Right lung (tissue), 10 donors: ENCODE measurements around the gene KIR3DL2. TPM values are rescaled to one million over a fixed set of nuclear protein-coding genes. Genes with fewer than 3 reads are reported as not detected.
"Not testable (repeated sequence)": the region's sequence is repeated elsewhere in the genome, so short reads cannot be mapped to it uniquely, and the experiment has no call there.

ENCODE experiments used
- DNase-seq, 2 donors: peaks; one replicate each; pipeline ENCODE4 v3.0.0-alpha.2; 2013
- long read RNA-seq, 8 donors: transcript quantifications; one replicate each; lab custom pipeline, GENCODE V29; 2026
- polyA plus RNA-seq, 5 donors: library from polyadenylated mRNA; unstranded; fragments of 120-200 nt; gene quantifications; one replicate each; pipeline versions ENCODE4 v1.2.1 to v1.2.3, GENCODE V29; 2013; ENCODE audit warnings: inconsistent platforms in 1 of 5, low replicate concordance in 1 of 5; ENCODE audit not compliant: insufficient read length in 5 of 5, insufficient read depth in 1 of 5

Gene KIR3DL2
- polyA plus RNA-seq: not detected
- long read RNA-seq, donor 1: 0 reads
- long read RNA-seq, donor 2: 0 reads
- long read RNA-seq, donor 3: 0 reads
- long read RNA-seq, donor 4: 0 reads
- long read RNA-seq, donor 5: 0 reads
- long read RNA-seq, donor 6: 0 reads
- long read RNA-seq, donor 7: 0 reads
- long read RNA-seq, donor 8: 0 reads

- DNase-seq: not testable (repeated sequence)
Measured at GRCh38 chr19:54850061-54850640, at the start of gene KIR3DL2. Gene KIR3DL2, plus strand, starts transcription at chr19:54850443. Its CDS starts 33 bp downstream, at chr19:54850476.

DNA sequence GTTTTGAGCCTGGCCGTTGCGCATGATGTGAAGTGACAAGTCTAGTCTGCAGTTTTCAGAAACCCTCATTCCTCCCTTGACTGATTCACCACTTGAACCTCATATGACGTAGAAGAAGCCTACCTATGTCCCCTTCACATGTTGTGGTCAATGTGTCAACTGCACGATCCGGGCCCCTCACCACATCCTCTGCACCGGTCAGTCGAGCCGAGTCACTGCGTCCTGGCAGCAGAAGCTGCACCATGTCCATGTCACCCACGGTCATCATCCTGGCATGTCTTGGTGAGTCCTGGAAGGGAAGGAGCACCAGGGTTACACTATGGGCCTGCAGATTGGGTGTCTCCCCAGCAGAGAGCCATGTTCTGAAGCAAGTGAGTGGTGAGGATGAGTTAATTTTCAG, 46.8 kb upstream of the KIR3DL2 start, which contains the start of gene KIR2DL4:
Gene KIR2DL4, plus strand, starts transcription at position 201 of the 400 bp plus-strand sequence. Its CDS starts 42 bp downstream, at position 243.
- no peak for DNase-seq

GRCh38 chr19:54804101-54804500, 46.1 kb upstream of the KIR3DL2 start:
- no peak for DNase-seq

DNA sequence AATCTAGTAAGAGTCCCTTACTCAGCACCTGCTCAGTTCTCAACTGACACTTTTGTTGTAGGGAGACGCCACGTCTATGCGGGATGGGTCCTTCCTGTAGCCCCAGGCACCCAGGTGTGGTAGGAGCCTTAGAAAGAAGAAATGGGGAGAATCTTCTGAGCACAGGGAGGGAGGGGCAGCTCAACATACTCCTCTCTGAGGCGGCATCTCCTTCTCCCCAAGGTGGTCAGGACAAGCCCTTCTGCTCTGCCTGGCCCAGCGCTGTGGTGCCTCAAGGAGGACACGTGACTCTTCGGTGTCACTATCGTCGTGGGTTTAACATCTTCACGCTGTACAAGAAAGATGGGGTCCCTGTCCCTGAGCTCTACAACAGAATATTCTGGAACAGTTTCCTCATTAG, 45.7 kb upstream of the KIR3DL2 start:
- no peak for DNase-seq

DNA sequence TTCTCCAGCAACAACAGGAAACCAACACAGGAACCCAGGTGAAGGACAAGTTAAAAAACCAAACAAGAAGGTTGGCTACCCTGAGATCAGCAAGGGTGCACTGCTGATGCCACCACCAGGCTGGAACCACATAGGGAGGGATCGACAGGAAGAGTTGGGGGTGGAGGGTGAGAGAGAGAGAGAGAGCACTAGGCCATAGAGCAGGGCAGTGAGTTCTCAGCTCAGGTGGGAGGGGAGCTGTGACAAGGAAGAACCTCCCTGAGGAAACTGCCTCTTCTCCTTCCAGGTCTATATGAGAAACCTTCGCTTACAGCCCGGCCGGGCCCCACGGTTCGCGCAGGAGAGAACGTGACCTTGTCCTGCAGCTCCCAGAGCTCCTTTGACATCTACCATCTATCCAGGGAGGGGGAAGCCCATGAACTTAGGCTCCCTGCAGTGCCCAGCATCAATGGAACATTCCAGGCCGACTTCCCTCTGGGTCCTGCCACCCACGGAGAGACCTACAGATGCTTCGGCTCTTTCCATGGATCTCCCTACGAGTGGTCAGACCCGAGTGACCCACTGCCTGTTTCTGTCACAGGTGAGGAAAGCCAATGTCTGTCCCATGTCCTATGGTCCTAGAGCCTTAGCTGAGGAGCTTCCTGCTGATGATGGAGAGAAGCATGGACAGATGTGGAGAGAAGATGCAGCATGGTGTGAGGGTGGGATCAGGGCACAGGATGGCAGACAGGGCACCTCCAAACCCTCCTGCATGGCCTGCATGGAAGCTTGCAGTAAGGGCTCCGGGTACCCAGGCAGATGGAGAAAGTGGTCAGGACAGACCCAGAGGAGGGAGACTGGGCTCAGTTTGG, 44.4 kb upstream of the KIR3DL2 start:
- no peak for DNase-seq

DNA sequence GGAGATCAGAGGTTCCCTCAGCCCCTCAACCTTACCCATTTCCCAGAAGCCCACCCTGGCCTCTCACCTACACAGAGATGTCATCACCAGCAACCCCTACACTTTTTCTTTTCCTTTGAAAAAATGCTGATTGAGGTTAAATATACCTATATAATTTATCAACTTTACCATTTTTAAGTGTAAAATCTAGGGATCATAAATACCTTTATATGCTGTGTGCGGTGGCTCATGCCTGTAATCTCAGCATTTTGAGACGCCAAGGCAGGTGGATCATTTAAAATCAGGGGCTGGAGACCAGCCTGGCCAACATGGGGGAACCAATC, 43.8 kb upstream of the KIR3DL2 start:
- DNase-seq: no peak

DNA sequence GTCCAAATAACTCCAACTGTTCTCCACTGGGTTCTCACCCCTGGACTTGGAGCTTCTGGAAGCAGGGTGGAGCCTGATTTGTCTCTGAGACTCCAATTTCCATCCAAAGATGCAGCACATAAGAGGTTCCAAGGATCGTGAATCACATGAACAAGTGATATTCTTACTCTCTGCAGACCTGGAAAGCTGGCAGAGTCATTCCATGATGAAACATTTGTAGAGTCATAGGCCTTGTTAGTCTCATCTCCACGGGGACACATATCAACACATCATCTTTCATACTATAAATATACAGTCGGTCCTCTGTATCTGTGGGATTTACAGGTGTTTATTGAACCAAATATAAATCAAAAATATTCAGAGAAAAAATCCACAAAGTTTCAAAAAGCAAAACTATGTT, 35.7 kb upstream of the KIR3DL2 start:
- not testable (repeated sequence) for DNase-seq

DNA sequence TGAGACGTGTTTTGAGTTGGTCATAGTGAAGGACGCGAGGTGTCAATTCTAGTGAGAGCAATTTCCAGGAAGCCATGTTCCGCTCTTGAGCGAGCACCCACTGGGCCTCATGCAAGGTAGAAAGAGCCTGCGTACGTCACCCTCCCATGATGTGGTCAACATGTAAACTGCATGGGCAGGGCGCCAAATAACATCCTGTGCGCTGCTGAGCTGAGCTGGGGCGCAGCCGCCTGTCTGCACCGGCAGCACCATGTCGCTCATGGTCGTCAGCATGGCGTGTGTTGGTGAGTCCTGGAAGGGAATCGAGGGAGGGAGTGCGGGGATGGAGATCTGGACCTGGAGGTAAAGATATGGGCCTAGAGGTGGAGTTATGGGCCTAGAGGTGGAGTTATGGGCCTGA, 34.0 kb upstream of the KIR3DL2 start, which contains the start of gene KIR3DL1:
Gene KIR3DL1, plus strand, starts transcription at position 218 of the 400 bp plus-strand sequence.
- not testable (repeated sequence) for DNase-seq

DNA sequence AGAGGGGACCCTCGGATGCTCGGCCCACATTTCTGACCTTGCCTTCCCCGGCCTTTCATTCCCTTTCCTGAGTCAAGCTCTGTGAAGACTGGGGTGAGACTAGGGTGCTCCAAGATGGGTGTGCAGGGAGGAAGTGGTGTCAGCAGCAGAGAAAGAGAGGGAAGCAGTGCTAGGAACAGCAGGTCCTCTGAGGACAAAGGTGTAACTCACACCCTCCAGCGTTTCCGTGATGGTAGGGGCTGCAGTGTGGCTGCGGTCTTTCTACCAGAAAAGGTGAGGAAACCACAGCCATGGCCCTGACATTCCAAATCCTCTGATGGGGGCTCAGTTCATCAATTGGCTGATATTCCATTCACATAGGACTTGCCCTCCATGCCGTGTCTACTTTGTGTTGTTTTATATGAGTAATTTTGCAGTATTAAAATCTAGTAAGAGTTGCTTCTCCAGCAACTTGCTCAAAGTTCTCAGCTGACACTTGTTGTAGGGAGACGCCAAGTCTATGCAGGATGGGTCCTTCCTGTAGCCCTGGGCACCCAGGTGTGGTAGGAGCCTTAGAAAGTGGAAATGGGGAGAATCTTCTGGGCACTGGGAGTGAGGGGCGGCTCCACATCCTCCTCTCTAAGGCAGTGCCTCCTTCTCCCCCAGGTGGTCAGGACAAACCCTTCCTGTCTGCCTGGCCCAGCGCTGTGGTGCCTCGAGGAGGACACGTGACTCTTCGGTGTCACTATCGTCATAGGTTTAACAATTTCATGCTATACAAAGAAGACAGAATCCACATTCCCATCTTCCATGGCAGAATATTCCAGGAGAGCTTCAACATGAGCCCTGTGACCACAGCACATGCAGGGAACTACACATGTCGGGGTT, 32.3 kb upstream of the KIR3DL2 start:
- no peak for DNase-seq

DNA sequence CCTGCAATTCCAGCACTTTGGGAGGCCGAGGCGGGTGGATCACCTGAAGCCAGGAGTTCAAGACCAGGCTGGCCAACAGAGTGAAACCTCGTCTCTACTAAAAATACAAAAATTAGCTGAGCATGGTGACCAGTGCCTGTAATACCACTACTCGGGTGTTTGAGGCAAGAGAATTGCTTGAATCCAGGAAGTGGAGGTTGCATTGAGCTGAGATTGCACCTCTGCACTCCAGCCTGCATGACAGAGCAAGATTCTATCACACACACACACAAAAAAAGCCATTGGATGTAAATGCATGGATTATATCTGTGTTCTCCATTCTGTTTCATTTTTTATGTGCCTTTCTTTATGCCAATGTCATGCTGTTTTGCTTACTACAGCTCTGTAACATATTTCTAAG, 25.8 kb upstream of the KIR3DL2 start:
- not testable (repeated sequence) for DNase-seq

- DNase-seq: not testable (repeated sequence)
Measured at GRCh38 chr19:54825326-54825725, 24.9 kb upstream of the KIR3DL2 start.

- DNase-seq: not testable (repeated sequence)
Measured at GRCh38 chr19:54828064-54828463, 22.2 kb upstream of the KIR3DL2 start.

GRCh38 chr19:54832496-54832895, 17.7 kb upstream of the KIR3DL2 start, which contains the start of gene KIR2DS4:
Gene KIR2DS4, plus strand, starts transcription at chr19:54832676.
- not testable (repeated sequence) for DNase-seq

- not testable (repeated sequence) for DNase-seq
Measured at GRCh38 chr19:54835126-54835525, 15.1 kb upstream of the KIR3DL2 start.

DNA sequence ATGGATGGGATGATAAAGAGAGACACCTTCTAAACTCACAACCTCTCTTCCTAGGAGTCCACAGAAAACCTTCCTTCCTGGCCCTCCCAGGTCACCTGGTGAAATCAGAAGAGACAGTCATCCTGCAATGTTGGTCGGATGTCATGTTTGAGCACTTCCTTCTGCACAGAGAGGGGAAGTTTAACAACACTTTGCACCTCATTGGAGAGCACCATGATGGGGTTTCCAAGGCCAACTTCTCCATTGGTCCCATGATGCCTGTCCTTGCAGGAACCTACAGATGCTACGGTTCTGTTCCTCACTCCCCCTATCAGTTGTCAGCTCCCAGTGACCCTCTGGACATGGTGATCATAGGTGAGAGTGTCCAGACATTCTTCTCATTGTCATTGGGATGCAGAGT, 12.7 kb upstream of the KIR3DL2 start:
- not testable (repeated sequence) for DNase-seq

DNA sequence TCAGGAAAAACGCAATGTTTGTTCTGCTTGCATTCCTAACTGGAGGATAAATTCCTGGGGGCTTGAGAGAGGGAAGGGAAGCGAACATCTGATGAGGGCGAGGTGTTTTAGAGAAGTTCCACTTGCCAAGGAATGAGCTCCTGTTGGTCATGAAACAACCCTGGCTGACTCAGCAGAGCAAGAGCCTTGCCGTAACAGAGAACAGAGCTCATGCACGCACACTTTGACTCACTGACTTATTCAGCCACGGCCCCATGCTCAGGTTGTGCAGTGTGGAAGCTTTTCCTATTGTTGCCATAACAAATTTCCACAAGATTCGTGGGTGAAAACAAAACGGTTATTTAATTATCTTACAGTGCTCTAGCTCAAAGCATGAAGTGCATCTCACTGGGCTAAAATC, 7.1 kb upstream of the KIR3DL2 start:
- DNase-seq: not testable (repeated sequence)

DNA sequence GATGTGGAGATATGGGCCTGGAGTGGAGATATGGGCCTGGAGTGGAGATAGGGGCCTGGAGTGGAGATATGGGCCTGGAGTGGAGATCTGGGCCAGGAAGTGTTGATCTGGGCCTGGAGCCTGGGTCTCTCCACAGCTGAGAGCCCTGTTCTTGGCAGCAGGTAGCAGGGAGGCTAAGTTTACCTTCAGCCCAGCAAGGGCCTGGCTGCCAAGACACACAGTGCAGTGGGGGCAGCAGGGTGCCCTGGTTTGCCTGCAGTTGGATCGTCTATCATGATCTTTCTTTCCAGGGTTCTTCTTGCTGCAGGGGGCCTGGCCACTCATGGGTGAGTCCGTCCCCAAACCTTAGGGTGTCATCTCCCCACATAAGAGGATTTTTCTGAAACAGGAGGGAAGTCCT, 687 bp downstream of the KIR3DL2 start:
- DNase-seq: no peak

GRCh38 chr19:54851353-54851752, 1.1 kb downstream of the KIR3DL2 start:
- DNase-seq: no peak

DNA sequence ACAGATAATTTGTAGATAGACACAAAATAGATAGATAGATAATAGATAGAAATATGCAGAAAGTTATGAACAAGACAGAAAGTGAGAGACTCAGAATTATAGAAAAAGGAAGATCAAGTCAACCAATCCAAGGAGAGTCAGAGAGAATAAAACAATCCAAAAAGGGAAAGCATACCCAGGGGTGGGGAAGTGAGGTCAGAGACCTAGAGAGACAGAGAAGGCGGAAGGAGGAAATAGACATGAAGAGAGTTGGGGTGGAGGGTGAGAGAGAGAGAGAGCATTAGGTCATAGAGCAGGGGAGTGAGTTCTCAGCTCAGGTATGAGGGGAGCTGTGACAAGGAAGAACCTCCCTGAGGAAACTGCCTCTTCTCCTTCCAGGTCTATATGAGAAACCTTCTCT, 5.0 kb downstream of the KIR3DL2 start:
- not testable (repeated sequence) for DNase-seq

- not testable (repeated sequence) for DNase-seq
Measured at GRCh38 chr19:54858476-54858875, 8.2 kb downstream of the KIR3DL2 start.

DNA sequence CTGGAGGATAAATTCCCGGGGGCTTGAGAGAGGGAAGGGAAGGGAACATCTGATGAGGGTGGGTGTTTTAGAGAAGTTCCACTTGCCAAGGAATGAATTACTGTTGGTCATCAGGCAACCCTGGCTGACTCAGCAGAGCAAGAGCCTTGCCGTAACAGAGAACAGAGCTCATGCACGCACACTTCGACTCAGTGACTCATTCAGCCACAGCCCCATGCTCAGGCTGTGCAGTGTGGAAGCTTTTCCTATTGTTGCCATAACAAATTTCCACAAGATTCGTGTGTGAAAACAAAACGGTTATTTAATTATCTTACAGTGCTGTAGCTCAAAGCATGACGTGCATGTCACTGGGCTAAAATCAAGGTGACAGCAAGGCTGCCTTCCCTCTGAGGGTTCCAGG, 9.2 kb downstream of the KIR3DL2 start:
- DNase-seq: not testable (repeated sequence)

- DNase-seq: not testable (repeated sequence)
Measured at GRCh38 chr19:54863459-54863858, 13.2 kb downstream of the KIR3DL2 start.
